Nephron progenitor cell (in vitro differentiated cells): ENCODE data around the gene BPHL.

Source experiments
- DNase-seq: peaks from one replicate; pipeline ENCODE4 v3.0.0; 2021
- H3K27ac Mint-ChIP-seq: 2 replicates; pipeline ENCODE4 v1.8.0; 2021; ENCODE audit warnings: mild to moderate bottlenecking, moderate library complexity, mixed read lengths
- H3K27me3 Mint-ChIP-seq: 2 replicates; pipeline ENCODE4 v1.8.0; 2021; ENCODE audit warnings: mild to moderate bottlenecking, low read depth, mixed read lengths; ENCODE audit not compliant: poor library complexity
- H3K36me3 Mint-ChIP-seq: 2 replicates; pipeline ENCODE4 v1.8.0; 2021; ENCODE audit warnings: low read depth, mixed read lengths
- H3K4me1 Mint-ChIP-seq: 2 replicates; pipeline ENCODE4 v1.8.0; 2021; ENCODE audit warnings: mixed read lengths
- H3K4me3 Mint-ChIP-seq: 2 replicates; pipeline ENCODE4 v1.8.0; 2021; ENCODE audit warnings: mild to moderate bottlenecking, moderate library complexity, mixed read lengths
- H3K9me3 Mint-ChIP-seq: 2 replicates; pipeline ENCODE4 v1.8.0; 2021; ENCODE audit warnings: mild to moderate bottlenecking, moderate library complexity, mixed read lengths
- CTCF ChIP-seq: fragments of 200-600 bp; sonication (generic); IDR thresholded peaks from 2 replicates; pipeline ENCODE4 v1.5.0; 2021; ENCODE audit warnings: antibody characterized with exemption

The BPHL gene

DNA sequence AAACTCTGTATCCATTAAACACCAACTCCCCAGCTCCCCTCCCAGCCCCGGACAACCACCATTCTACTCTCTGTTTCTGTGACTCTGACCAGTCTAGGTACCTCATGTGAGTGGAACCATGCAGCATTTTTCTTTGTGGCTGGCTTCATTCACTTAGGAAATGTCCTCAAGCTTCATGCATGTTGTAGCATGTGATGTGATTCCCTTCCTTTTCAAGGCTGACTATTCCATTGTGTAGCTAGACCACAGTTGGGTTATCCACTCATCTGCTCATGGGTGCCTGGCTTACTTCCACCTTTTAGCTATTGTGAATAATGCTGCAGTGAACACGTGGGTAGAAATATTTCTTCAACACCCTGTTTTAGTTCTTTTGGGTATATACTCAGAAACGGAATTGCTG lies 8.8 kb upstream of the BPHL start:
- no peak for DNase-seq
- Mint-ChIP-seq H3K36me3 (peaks cover 43% of the 10 kb centered on the region), H3K27ac (no peak overlapping the region), H3K4me3 (no peak overlapping the region), H3K27me3 (no peaks in the 10 kb centered on the region), H3K9me3 (no peaks in the 10 kb centered on the region), H3K4me1 (peaks cover 5% of the 10 kb centered on the region)
- TF ChIP-seq CTCF, result no peak

GRCh38 chr6:3114377-3114776 lies 4.1 kb upstream of the BPHL start:
- Mint-ChIP-seq H3K36me3 (peaks cover 16% of the 10 kb centered on the region), H3K9me3 (no peaks in the 10 kb centered on the region), H3K27ac (no peak overlapping the region), H3K4me1 (peaks cover 18% of the 10 kb centered on the region), H3K4me3 (no peak overlapping the region), H3K27me3 (no peaks in the 10 kb centered on the region)
- DNase-seq, result no peak
- no peak for TF ChIP-seq CTCF

DNA sequence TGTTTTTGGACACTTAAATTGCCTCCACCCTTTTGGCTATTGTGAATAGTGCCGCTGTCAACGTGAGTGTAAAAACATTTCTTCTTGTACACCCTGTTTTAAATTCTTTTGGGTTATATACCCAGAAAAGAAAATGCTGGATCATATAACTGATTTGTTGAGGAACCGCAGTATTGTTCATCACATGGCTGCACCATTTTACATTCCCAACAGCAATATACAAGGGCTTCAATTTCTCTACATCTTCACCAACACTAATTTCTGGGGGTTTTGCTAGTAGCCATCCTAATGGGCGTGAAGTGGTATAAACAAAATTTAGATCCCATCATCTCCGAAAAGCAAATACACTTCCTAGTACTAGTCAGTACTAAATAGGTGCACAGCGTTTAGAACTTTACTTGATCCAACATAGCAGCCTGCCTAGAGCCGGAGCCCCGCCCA lies 579 bp upstream of the BPHL start:
- Mint-ChIP-seq H3K9me3 (no peaks in the 10 kb centered on the region), H3K36me3 (peaks cover 8% of the 10 kb centered on the region), H3K4me3 (peak overlapping the region; percentile 89), H3K27me3 (no peaks in the 10 kb centered on the region), H3K27ac (peak overlapping the region; percentile 87), H3K4me1 (peaks cover 38% of the 10 kb centered on the region)
- DNase-seq, result no peak
- TF ChIP-seq CTCF, result no peak

DNA sequence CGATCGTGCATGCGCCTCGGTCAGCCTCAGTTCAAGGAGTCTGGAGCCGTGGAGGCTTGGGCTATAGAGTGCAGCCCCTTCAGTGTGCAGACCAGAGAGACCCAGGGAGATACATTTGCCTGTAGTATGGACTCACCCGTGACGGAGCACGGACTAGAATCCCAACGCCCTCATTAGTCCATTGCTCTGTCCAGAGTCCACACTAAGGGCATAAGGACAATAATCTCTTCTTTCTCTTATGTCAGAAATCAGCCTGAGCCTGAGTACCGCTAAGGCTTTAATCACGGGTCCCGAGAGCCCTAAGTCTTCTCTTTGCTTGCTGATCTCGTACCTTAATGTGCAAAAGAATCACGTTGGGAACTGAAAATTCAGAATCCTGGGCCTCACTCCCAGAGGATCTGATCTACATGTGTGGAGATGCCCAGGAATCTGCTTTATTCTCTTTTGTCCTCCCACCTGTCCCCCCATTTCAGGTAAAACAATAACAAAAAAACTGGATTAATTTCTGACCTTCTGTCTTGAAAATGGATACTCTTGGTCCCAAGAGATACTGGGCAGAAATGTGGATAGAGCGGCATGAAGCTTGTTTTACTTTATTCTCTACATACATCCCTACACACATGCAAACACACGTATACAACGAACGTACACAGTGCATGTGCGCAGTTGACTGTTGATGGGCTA lies 671 bp downstream of the BPHL start:
- Mint-ChIP-seq H3K27ac (no peak overlapping the region), H3K4me3 (peak overlapping the region; percentile 89), H3K27me3 (no peaks in the 10 kb centered on the region), H3K36me3 (peaks cover 4% of the 10 kb centered on the region), H3K4me1 (peaks cover 50% of the 10 kb centered on the region), H3K9me3 (no peaks in the 10 kb centered on the region)
- TF ChIP-seq CTCF, result no peak
- DNase-seq, result no peak

DNA sequence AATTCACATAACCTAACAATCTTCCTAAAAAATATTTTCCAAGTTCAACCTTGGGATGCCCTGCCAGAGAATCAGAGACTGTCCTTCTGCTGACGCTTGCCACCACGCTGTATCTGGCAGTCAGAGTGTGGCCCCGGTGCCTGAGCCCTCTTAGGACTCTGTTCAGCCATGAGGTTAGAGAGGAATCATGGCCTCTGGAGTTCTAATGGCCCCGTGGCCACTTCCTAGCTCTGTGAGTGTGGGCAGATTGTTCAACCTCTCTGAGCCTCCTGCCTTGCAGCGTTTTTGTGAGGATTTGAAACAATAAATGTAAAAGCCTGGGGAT lies 2.2 kb downstream of the BPHL start:
- H3K27ac Mint-ChIP-seq, result no peak overlapping the region
- peaks cover 4% of the 10 kb centered on the region for H3K36me3 Mint-ChIP-seq
- H3K27me3 Mint-ChIP-seq, result no peaks in the 10 kb centered on the region
- DNase-seq, result no peak
- no peak for TF ChIP-seq CTCF
- H3K4me3 Mint-ChIP-seq, result peak overlapping the region; percentile 43
- no peaks in the 10 kb centered on the region for H3K9me3 Mint-ChIP-seq
- peaks cover 65% of the 10 kb centered on the region for H3K4me1 Mint-ChIP-seq

DNA sequence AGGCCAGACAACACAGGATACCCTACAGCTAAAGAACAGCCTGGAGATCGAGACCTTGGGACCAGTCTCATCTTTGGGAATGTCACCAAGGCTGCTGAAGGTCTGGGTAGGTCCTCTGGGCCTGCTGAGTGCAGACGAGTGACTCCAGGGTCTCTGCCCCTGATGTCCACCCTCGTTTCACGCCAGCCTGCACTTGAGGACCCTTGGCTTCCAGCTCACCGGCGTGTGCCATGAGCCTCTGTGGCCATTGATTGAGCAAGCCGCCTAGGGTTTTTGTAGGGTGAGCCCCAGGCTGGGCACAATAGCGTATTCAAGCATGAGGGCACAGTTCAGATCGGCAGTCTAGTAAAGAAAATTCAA lies 4.3 kb downstream of the BPHL start:
- Mint-ChIP-seq H3K27ac (no peak overlapping the region), H3K27me3 (no peaks in the 10 kb centered on the region), H3K4me1 (peaks cover 61% of the 10 kb centered on the region), H3K9me3 (no peaks in the 10 kb centered on the region), H3K4me3 (no peak overlapping the region), H3K36me3 (peaks cover 10% of the 10 kb centered on the region)
- TF ChIP-seq CTCF, result no peak
- no peak for DNase-seq
